ENCODE results near the gene ZNF582.

Gene ZNF582

DNA sequence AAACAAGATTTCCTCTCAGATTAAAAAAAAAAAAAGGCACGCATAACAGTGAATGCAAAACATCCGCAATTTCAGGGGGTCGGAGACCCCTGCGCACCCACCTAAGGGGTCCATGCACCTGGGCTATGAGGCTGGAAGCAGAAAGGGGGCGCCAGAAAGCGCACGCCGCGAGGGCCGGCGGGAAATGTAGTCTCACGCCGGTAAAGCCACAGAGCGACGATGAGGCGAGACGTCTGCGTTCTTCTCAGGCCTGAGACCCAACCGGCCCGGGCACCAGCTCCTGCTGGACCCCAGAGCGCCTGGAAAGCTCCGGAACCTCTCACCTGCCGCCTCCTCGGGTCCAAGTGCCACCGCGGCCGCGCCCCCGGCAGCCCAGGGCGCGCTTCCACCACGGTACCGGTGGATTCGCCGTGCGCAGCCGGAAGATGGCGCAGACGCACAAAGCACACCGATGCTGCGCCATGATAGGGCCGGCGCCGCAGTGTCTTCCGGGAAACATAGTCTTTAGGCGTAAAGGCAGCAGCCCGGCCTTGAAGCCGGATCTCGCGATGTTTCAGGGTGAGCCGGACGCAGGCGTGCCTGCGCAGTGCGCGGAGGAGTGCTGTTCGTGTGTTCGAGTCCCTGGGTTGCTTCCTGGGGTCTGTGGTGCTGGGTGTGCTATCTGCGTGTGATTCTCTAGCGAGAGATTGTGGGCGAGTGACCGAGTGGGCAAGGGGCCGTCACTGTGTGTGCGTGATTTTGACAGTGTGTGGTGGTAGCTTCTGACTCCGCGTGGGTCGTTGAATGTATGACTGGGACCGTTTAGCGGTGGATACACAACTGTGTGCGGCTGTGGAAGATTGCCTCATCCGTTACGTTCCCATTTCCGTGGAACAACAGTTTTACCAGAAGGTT is at the start of gene ZNF582:
ZNF582 (minus strand) TSS at position 416 of the 894 bp plus-strand sequence. CDS start 1,782 bp downstream, outside the sequence.
- DNase-seq (ENCODE audit: low spot score), result no peak

DNA sequence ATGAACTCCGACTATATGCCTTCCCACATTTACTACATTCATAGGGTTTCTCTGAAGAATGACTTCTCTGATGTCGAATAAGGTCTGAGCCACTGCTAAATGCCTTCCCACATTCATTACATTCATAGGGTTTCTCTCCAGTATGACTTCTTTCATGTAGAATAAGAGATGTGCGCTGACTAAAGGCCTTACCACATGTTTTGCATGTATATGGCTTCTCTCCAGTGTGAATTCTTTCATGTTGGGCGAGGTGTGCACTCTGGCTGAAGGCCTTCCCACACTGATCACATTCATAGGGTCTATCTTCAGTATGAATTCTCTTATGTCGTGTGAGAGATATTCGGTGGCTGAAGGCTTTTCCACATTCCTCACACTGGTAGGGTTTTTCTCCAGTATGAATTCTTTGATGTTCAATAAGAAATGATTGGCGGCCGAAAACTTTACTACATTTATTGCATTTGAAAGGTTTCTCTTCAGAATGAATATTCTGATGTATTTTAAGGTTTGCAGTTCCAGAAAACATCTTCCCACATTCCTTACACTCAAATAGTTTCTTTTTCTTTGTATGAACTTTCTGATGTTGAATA is 48.0 kb upstream of the ZNF582 start:
- DNase-seq (ENCODE audit: low spot score), result no peak

DNA sequence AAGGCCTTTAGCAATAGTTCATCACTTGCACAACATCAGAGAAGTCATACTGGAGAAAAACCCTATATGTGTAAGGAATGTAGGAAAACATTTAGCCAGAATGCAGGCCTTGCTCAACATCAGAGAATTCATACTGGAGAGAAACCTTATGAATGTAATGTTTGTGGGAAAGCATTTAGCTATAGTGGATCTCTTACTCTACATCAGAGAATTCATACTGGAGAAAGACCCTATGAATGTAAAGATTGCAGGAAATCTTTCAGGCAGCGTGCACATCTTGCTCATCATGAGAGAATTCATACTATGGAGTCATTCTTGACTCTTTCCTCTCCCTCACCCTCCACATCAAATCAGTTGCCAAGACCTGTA is 30.6 kb upstream of the ZNF582 start:
- DNase-seq (ENCODE audit: low spot score), result no peak

DNA sequence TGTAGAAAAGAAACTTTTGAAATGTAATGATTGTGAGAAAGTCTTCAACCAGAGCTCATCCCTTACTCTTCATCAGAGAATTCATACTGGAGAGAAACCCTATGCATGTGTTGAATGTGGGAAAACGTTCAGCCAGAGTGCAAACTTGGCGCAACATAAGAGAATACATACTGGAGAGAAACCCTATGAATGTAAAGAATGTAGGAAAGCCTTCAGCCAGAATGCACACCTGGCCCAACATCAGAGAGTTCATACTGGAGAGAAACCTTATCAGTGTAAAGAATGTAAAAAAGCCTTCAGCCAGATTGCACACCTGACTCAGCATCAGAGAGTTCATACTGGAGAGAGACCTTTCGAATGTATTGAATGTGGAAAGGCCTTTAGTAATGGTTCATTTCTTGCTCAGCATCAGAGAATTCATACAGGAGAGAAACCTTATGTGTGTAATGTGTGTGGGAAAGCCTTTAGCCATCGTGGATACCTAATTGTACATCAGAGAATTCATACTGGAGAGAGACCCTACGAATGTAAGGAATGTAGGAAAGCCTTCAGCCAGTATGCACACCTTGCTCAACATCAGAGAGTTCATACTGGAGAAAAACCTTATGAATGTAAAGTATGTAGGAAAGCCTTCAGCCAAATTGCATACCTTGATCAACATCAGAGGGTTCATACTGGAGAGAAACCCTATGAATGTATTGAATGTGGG is 30.1 kb upstream of the ZNF582 start:
- DNase-seq (ENCODE audit: low spot score), result no peak

DNA sequence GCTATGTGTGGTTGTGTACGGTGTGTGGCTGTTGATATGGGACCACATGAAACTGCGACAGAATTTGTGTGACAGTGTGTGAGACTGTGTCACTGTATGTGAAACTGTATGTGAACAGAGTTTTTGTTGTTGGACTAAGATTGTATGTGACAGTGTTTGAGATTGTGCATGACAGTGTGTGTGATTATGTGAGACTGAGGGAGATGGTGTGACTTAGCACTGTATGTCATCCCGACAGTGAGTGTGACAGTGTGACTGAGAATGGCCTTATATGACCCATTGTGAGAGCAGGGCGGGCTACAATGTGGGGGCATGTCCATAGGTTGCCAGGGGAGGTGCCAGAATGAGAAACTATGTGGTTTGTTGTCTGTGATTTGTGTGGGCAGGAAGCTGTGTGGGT is 11.7 kb upstream of the ZNF582 start:
- peak; percentile 49 for DNase-seq (ENCODE audit: low spot score)

DNA sequence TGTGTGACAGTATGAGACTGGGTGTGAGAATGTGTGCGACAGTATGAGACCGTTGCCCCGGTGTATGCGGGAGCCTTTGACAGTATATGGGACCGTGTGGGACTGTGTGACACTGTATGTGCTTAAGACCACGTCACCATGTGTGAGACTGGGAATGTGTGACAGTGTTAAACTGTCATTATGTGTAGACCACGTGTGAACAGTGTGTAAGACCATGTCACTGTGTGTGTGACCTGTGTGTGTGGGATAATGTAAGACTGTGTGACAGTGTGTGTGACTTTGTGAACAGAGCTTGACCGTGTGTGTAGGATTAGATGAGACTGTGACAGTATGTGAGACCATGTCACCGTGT is 11.3 kb upstream of the ZNF582 start:
- peak; percentile 57 for DNase-seq (ENCODE audit: low spot score)

DNA sequence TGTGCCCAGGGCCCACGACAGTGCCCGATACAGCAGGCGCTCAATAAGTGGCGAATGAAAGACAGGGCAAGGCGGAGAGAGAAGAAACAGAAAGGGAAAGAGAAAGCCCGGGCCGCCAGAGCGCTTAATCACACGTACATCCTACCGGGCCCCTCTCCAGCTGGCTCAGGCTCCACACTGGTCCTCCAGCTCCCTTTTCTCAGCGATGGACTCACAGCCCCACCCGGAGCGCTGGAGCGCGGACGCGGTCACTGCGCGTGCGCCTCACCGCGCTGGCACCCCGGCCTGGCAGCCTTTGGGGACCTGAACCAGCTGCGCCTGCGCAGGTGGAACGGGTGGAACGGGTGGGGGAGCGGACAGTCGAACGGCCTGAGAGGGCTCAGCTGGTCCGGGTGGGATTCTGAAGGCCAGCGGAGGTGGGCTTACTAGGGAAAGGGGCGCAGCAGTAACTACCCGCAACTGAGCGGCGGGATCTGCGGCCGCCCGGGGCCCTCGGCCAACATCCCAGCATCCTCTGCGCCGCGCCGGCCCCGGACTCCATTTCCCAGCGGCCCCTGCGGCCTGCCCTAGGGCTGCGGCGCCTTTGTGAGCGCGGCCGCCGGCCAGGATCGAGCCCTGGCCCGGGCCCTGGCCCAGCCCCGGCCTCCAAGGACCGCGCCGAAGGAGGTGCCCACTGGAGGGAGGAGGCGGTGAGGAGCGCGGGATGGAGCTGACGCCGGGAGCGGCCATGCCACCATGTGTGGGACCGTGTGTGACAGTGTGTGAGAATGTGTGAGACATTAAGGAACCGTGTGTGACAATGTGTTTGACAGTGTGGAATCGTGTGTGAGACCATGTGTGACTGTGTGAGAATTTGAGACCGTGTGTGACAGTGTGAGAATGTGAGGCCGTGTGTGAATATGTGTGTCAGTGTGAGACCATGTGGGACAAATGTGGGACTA is 10.7 kb upstream of the ZNF582 start, which contains the start of gene ZNF583:
ZNF583 (plus strand) TSS at position 569 of the 941 bp plus-strand sequence. CDS start 2,783 bp downstream, outside the sequence.
- DNase-seq (ENCODE audit: low spot score), result peak; percentile 92

DNA sequence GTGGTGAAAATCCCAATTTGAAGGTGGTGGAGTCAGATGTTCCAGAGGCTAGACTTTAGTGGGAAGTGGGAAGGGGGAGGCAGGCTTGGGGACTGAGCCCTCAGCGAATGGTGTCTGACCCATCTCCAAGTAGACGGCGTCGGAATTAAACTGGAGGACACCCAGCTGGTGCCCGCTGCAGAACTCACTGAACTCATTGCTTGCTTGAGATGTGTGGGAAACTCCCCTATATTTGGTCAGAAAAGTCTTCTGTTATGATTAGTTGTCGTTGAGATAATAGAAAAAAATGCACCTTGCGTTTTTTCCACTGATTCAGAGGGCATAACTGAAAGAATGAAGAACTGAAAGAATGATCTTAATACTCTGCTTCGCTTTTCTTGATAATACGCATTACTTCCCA is 9.9 kb upstream of the ZNF582 start:
- DNase-seq (ENCODE audit: low spot score), result peak; percentile 72

DNA sequence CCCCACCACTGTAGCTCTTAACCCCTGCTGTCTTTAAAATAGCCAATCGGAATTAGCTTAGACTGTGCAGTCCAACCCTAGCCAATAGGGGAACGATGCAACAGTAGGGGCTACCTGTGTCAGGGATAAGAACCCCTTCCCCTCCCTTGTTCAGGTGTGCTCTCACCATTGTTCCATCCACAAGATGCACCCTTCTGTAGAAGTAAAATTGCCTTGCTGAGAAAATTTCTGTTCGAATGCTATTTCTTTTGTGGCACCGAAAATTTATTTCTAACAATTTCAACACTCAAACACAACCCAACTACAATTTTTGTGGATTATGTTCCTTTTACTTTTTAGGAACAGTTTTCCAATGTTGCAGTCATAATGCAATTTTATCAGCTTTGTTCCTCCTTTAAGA is 7.2 kb upstream of the ZNF582 start:
- DNase-seq (ENCODE audit: low spot score), result peak; percentile 24

DNA sequence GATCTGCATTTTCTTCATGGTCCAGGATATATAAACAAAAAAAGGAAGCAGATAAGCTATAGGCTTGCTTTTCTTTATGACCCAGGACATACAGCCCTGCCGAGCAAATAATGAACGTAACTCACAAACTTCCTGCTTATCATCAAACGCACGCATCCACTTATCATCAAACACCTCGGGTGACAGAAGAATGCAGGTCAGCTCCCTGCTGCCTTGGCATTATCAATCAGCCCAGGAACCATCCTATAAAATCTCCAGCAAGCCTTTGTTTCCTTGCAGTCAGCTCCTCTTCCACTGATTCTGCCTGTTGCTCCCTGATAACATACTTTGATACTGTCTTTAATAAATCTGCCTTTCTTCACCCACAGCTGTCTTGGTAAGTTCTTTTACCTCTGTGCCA is 5.5 kb upstream of the ZNF582 start:
- DNase-seq (ENCODE audit: low spot score), result no peak

DNA sequence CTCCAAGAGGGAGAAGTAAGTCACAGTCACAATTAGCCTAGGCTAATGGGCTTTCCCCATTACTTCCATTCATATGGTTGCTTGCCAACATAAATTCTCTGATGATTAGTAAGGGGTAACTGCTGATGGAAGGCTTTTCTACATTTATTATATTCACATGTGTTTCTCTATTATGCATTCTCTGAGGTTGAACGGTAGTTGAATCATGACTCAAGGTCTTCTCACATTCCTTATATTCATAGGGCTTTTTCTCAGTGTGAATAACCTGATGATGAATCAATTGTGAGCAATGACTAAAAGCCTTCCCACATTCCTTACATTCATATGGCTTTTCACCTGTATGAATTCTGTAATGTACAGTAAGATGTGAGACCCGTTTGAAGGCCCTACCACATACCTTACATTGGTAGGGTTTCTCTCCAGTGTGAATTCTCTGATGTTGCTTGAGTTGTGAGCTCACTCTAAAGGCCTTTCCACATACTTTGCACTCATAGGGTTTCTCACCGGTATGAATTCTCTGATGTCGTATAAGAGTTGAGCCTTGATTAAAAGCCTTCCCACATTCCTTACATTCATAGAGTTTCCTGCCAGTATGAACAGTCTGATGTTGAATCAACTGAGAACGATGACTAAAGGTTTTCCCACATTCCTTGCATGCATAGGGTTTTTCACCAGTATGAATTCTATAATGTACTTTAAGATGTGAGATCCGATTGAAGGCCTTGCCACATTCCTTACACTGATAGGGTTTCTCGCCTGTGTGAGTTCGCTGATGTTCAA is 9.3 kb downstream of the ZNF582 start:
- DNase-seq (ENCODE audit: low spot score), result peak; percentile 89

DNA sequence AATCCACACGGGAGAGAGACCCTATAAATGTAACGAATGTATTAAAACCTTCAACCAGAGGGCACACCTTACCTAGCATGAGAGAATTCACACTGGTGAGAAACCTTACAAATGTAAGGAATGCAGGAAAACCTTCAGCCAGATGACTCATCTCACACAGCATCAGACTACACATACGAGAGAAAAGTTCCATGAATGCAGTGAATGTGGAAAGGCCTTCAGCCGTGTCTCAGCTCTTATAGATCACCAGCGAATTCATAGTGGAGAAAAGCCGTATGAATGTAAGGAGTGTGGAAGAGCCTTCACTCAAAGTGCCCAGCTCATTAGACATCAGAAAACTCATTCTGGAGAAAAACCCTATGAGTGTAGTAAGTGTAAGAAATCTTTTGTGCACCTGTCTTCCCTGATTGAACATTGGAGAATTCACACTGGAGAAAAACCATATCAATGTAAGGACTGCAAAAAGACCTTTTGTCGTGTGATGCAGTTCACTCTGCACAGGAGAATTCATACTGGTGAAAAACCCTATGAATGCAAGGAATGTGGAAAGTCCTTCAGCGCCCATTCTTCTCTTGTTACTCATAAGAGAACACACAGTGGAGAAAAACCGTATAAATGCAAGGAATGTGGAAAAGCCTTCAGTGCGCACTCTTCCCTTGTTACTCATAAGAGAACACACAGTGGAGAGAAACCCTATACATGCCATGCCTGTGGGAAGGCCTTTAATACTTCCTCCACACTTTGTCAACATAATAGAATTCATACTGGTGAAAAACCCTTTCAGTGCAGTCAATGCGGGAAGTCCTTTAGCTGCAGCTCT is 16.0 kb downstream of the ZNF582 start:
- DNase-seq (ENCODE audit: low spot score), result peak; percentile 88

DNA sequence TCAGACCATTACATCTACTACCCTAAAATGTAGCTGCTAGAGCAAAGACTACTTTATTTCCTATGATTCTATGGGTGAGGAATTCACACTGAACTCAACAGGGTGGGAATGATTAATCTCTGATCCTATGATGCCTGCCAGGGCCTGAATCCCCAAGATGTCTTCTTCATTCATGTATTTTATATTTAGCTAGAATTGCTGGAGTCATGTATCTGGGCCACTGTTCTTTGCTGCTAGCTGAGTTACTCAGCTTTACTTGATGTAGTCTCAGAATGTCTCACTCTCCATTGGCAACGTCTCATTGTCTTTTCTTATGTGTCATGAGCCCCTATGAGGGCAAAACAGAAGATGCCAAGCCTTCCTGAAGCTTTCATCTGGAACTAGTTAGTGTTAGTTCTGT is 21.1 kb downstream of the ZNF582 start:
- peak; percentile 18 for DNase-seq (ENCODE audit: low spot score)

DNA sequence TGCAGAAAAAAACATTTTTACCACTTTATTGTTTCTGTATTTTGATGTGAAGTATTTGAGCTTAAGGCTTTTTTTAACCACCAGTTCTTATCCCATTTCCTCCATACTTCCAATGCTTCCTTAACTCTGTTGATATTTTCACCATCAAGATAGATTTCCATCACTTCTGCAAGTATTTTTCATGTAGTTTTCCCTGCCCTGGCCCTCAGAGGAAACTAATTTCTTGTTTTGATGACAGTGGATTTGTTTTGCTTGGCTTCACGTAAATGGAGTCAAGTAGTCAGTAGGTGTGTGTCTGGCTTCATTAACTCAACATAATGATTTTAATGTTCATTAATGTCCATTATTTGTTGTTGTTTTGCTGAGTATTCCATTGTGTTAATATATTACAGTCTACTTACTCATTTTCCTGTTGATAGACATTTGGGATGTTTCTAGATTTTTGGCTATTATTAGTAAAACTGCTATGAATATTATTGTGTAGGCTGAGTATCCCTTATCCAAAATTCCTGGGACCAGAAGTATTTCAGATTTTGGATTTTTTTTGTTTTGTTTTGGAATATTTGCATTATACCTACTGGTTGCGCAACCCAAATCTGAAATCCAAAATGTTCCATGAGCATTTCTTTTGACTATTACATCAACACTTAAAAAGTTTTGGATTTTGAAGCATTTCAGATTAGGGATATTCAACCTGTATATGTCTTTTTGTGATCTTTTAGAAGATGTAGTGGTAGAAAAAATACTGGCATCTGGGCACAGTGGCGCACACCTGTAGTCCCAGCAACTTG is 23.3 kb downstream of the ZNF582 start:
- no peak for DNase-seq (ENCODE audit: low spot score)

DNA sequence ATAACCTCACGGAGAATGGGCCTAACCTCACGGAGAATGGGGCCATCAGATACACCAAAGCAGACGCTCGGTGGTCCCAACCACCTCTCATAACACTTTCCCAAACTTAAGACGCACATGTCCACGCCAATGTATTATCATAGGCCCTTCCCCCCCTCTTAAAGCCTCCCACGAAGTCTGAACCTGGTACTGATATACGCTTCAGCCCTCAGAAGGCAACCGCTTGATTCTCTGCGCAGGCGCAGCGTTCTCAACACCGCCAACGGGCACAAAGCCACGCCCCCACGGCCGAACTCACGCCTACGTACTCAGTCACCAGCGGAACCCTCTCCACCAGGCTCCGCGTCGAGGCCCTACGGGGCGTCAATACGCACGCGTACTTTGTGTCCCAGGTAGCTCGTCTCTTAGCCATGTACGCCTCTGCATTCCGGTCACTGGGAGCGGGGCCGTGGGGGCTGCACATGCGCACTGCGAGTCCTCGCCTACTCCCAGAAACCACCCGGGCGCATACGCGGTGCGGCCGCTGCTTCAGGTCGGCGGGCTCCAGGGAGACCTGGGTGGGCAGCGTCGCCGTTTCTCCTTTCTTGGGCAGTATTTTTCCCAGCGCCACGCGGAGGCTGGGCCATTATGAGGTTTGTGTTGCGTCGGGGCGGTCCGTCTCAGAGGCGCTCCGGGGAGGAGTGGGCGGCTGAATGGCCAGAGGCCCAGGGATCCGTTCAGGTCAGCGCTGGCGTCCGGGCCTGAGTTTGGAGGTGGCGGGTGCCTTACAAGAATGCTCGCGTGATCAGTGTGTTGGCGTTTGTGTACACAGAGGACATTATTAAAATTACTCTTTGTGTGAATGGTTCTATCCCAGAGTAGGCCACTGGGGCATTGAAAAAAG is 25.3 kb downstream of the ZNF582 start:
- DNase-seq (ENCODE audit: low spot score), result no peak

DNA sequence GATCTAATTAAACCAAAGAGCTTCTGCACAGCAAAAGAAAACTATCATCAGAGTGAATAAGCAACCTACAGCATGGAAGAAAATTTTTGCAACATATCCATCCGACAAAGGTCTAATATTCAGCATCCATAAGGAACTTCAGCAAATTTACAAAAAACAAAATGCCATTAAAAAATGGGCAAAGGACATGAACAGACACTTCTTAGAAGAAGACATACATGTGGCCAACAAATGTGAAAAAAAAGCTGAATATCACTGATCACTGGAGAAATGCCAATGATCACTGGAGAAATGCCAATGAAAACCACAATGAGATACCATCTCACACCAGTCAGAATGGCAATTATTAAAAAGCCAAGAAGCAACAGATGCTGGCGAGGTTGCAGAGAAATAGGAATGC is 32.5 kb downstream of the ZNF582 start:
- DNase-seq (ENCODE audit: low spot score), result no peak

DNA sequence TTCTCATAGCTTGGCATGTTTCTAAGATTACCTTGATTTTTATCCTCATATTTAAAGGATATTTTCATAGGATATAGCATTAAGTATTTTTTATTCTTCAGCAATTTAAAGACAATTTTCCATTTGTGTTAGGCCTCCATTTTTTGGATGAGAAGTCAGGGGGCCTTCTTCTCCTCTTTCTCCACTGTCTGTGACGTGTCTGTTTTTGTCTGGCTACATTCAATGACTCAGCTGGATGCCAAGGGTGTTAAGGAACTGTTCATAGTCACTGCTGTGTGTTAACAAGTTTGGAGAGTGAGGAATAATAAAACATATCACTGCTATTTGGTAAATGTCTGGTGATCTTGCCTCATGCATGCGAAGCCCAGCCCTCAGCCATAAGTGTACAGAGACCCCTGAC is 36.4 kb downstream of the ZNF582 start:
- DNase-seq (ENCODE audit: low spot score), result peak; percentile 33

DNA sequence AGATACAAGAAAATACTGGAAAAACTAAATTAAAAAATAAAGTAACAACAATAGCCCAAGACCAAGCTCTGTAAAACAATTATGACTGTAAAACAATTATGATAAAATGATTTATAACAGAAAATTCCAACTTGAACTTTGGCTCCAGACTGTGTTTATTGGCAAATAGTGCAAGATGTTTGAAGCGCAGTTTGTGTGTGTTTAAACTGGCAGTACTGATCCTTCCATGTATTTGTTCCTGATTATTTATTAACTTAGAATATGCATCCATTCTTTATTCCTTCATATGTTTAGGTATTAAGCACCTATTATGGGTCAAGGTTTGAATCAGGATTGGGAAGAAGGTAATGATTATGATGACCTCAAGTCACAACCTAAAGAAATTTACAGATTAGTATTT is 37.8 kb downstream of the ZNF582 start:
- DNase-seq (ENCODE audit: low spot score), result no peak
